ENCODE data around the gene GJB6. TPM values are rescaled to one million over a fixed set of nuclear protein-coding genes. Genes with fewer than 3 reads are reported as not detected.
A peak's percentile ranks its signal among the peaks of the same experiment; 100 is the strongest.

GJB6 gene
- total RNA-seq, 2 experiments from 2014 or later: 1.9 to 2.4 TPM

DNA sequence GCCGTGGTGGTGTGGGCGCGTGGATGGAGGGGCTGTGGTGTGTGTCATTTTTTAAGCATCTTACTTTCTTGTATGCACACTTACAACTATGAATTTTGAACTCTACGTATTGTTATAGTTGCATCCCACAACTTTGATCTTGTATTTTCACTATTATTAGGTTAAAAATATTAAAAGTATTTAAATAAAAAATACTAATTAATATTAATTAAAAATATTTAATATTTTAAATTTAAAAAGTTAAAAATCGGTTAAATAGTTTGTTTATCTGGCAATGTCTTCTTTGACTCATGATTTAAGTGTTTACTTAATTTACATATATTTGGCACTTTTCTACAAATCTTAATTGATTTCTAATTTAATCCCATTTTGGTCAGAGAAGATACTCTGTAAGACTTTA lies 17.8 kb upstream of the GJB6 start:
- H3K36me3 Mint-ChIP-seq: no peaks in the 10 kb centered on the region
- CTCF ChIA-PET: interaction anchor here (0.6 kb wide), 1 partner anchor 242 kb away, joined by 3 read pairs; no protein-coding TSS in a partner anchor
- H3K9me3 Mint-ChIP-seq: no peaks in the 10 kb centered on the region
- no peak overlapping the region for H3K27ac Mint-ChIP-seq
- H3K27me3 Mint-ChIP-seq: no peaks in the 10 kb centered on the region
- no peaks in the 10 kb centered on the region for H3K4me1 Mint-ChIP-seq (ENCODE audit: low read depth)
- POLR2A ChIA-PET: no interaction called here
- DNase-seq: no peak
- intact Hi-C loops (cut with micrococcal nuclease): no loop called here
- H3K4me3 Mint-ChIP-seq: no peak overlapping the region

DNA sequence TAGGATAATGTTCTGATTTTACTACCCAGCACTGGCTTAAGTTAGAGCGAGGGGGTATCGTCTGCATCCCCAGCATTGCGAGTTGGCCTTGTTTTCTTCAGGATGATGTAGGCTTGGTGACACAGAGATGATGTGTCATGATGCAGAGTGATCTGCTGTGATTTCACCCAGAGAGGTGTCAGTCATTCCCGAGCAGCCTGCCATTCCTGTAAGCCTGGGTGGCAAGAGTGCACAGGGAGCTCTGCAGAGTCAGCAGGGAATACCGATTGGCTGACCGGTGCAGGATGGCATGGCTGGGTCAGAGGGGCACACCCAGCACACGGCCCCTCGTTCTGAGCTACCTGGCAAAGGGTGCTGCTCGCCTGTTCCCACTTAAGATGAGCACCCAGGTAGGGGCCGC lies 15.8 kb upstream of the GJB6 start:
- Mint-ChIP-seq H3K27ac (no peak overlapping the region), H3K4me1 (ENCODE audit: low read depth) (no peaks in the 10 kb centered on the region), H3K27me3 (no peaks in the 10 kb centered on the region), H3K4me3 (no peak overlapping the region), H3K36me3 (no peaks in the 10 kb centered on the region), H3K9me3 (no peaks in the 10 kb centered on the region)
- no peak for DNase-seq
- ChIA-PET POLR2A (no interaction called here), CTCF (no interaction called here)
- intact Hi-C loops (cut with micrococcal nuclease): no loop called here

DNA sequence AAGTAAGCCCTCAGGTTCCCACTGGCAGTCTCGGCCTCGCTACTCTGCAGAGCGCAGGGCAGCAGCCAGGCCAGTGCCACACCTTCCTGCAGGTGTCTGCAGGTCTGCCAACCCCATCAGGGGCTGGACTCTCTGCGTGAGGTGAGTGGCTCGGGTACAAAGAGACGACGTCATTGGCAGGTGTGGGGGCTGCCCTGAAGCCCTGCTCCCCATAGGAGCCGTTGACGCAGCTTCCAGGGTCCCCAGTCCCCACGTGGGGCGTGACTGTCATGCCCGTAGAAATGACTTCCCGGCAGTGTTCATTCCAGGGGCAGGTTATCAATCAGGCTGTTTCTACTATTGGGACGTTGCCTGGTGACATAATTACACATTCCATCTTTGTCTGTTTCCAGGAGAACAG lies 15.3 kb upstream of the GJB6 start:
- Mint-ChIP-seq H3K4me1 (ENCODE audit: low read depth) (no peaks in the 10 kb centered on the region), H3K9me3 (no peaks in the 10 kb centered on the region), H3K36me3 (no peaks in the 10 kb centered on the region), H3K27ac (no peak overlapping the region), H3K27me3 (no peaks in the 10 kb centered on the region), H3K4me3 (no peak overlapping the region)
- intact Hi-C loops (cut with micrococcal nuclease): no loop called here
- ChIA-PET POLR2A (no interaction called here), CTCF (no interaction called here)
- DNase-seq: no peak

DNA sequence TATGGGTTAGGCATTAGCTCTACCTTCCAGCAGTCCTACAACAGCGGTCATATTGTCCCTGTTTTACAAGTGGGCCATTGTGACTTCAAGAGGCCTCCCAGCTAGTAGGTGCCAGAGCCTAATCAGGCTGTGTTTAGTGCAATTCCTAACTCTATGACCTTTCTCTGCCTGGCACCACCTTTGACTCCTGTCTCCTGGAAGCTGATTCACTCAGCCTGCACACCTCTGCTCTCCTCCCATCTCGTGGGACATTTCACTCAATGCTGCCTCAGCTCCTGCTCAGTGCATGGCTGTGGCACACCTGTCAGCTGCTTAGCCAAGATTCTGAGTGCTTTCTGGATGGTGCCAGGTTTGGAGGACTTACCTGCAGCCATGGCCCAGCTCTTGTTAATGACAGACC lies 9.5 kb upstream of the GJB6 start:
- DNase-seq: no peak
- no peaks in the 10 kb centered on the region for H3K4me1 Mint-ChIP-seq (ENCODE audit: low read depth)
- intact Hi-C loops (cut with micrococcal nuclease): no loop called here
- ChIA-PET CTCF (no interaction called here), POLR2A (no interaction called here)
- peaks cover 22% of the 10 kb centered on the region for H3K27me3 Mint-ChIP-seq
- H3K9me3 Mint-ChIP-seq: no peaks in the 10 kb centered on the region
- no peak overlapping the region for H3K27ac Mint-ChIP-seq
- H3K4me3 Mint-ChIP-seq: no peak overlapping the region
- H3K36me3 Mint-ChIP-seq: no peaks in the 10 kb centered on the region

DNA sequence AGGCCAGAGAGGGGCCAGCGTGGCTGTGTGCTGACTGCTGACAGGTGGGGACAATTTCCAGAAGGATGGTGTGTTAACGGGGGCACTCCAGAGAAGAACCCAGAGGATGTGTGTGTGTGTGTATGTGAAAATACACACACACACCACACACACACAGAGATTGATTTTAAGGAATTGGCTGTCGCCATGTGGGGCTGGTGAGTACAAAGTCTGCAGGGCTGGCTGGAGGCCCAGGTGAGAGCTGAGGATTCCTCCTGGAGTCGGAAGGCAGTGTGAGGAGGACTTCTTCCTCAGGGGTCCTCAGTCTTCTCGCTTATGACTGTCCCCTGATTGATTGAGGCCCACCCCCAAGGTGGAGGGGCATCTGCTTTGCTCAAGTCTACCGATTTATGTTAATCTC lies 7.6 kb upstream of the GJB6 start:
- no peak overlapping the region for H3K4me3 Mint-ChIP-seq
- intact Hi-C loops (cut with micrococcal nuclease): no loop called here
- H3K36me3 Mint-ChIP-seq: no peaks in the 10 kb centered on the region
- H3K27me3 Mint-ChIP-seq: peaks cover 23% of the 10 kb centered on the region
- DNase-seq: no peak
- ChIA-PET POLR2A (no interaction called here), CTCF (no interaction called here)
- H3K4me1 Mint-ChIP-seq (ENCODE audit: low read depth): no peaks in the 10 kb centered on the region
- no peak overlapping the region for H3K27ac Mint-ChIP-seq
- H3K9me3 Mint-ChIP-seq: no peaks in the 10 kb centered on the region

DNA sequence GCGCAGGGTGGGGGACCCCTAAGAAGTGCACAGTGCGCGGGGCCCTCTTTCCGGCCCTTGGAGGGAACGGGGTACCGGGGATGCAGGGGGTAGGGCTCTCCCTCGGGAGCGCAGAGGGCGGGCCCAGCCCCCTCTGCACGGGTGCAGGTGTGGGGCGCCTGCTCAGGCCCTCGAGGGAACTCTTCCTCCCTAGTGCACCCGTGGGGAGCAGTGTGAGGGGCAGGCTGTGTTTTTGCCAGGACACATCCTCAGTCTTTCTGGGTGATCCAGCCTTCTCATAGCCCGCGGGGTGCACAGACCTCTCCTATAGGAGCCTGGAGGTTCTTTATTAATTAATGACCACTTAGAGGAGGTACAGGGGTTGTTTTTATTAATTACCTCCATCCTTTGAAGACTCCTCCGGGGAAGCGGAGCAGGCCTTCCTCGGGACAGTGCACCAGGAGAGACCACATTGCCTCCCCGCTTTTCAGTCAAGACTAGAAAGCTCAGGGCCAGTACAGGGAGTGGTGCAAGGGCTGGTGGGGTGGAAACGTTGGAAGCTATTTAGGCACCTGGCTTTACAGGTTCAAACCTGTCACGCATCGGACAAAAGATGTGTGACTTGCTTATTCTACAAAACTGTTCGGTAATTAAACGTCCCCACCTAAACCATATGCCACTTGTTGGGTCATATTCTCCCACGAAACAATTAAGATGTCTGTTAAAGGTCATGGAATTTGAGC lies 598 bp upstream of the GJB6 start:
- H3K4me1 Mint-ChIP-seq (ENCODE audit: low read depth): peaks cover 8% of the 10 kb centered on the region
- H3K4me3 Mint-ChIP-seq: no peak overlapping the region
- CTCF ChIA-PET: no interaction called here
- no peak for DNase-seq
- no peaks in the 10 kb centered on the region for H3K9me3 Mint-ChIP-seq
- intact Hi-C loops (cut with micrococcal nuclease): no loop called here
- POLR2A ChIA-PET: no interaction called here
- H3K27me3 Mint-ChIP-seq: peaks cover 41% of the 10 kb centered on the region
- H3K27ac Mint-ChIP-seq: no peak overlapping the region
- no peaks in the 10 kb centered on the region for H3K36me3 Mint-ChIP-seq

DNA sequence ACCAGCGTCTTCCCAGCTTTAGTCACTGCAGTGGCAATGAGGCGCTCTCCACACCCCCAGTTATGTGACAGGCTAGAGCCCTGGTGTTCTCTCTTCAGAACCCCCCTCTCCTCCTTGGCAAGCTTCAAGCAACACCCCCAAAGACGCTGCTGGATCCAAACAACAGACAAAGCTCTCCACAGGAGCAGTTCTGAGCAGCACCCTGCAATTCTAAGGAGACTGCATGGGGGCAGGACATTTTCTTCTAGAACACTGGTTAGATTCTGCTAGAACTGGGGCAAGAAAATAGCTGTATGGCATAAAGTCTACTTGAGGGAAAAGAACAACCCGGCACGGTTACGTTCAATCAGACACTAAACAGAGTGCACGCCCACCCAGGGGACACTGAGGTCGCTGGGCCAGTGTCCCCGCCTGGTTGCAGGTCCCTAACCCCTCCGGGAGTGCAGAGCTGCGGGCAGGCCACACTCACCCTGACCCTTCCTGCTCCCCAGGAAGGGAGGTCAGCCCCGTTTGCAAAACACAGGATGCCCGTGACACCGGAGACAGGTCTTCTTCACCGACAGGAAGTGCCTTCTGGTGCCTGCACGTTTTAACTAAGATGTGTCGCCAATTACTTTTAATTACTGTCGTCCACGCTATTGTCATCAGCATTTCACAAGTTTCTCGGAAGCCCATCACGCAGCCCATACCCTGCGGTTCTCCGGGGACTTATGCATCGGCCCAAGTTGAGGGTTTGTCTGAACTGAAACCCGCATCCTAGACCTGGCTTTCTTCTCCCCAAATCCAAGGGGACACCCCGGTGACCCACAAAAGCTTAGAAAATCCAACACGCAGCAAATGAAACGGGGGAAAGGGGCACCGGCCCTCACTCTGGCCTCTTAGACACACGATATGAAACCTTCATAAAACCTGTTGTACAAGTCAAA lies 943 bp downstream of the GJB6 start:
- CTCF ChIA-PET: interaction anchor here (2.4 kb wide), 1 partner anchor 33 kb away, joined by 10 read pairs; no protein-coding TSS in a partner anchor
- peaks cover 36% of the 10 kb centered on the region for H3K27me3 Mint-ChIP-seq
- intact Hi-C loops (cut with micrococcal nuclease): no loop called here

DNA sequence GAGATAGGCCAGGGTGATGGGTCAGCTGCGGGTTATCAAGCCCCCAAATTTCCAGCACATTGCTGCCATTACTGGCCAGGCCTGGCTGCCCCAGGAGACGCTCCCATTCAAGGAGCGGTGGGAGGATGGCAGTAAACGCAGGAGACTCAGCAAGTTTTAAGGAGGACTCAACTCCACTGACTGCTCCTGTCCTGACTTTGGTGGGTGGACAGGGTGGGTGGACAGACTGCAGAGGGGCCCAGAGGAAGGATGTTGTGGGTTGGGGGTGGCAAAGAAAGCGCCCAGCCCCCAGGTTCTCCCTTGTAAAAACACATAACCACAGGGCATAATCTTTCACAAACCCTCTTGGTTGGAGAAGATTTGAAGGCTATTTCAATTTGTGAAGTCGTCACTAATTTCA lies 4.4 kb downstream of the GJB6 start:
- Mint-ChIP-seq H3K27me3 (peaks cover 24% of the 10 kb centered on the region), H3K4me3 (no peak overlapping the region), H3K4me1 (ENCODE audit: low read depth) (peaks cover 9% of the 10 kb centered on the region), H3K36me3 (no peaks in the 10 kb centered on the region), H3K27ac (no peak overlapping the region), H3K9me3 (no peaks in the 10 kb centered on the region)
- DNase-seq: no peak
- intact Hi-C loops (cut with micrococcal nuclease): no loop called here
- CTCF ChIA-PET: interaction anchor here (1.2 kb wide), 1 partner anchor 9 kb away, joined by 3 read pairs; no protein-coding TSS in a partner anchor
- POLR2A ChIA-PET: no interaction called here

More for the DNA sequence above, 943 bp downstream of the GJB6 start:
- H3K9me3 Mint-ChIP-seq: no peaks in the 10 kb centered on the region
- H3K4me1 Mint-ChIP-seq (ENCODE audit: low read depth): peaks cover 8% of the 10 kb centered on the region
- no peaks in the 10 kb centered on the region for H3K36me3 Mint-ChIP-seq
- POLR2A ChIA-PET: no interaction called here
- DNase-seq: peak; percentile 33
- peak overlapping the region; percentile 73 for H3K4me3 Mint-ChIP-seq
- no peak overlapping the region for H3K27ac Mint-ChIP-seq

DNA sequence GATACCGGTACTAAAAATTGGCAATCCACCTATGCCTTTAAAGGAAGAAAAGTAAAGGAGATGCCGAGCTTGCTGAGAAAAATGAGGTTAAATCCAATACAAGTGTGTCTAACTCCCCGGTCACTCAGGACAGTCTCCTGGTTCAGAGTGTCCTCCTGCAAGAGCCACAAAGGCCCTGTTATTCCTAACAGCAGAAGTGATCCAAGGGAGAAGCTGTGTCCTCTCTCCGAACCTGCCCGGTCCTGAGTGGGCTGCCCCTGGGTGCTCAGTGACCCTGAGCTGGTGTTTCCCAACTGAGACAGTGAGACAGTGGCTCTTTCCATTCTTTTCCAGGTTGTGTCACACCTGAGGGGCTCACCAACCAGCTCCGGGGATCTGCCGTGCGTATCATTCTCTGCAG lies 4.8 kb downstream of the GJB6 start:
- no peak for DNase-seq
- H3K4me3 Mint-ChIP-seq: no peak overlapping the region
- POLR2A ChIA-PET: no interaction called here
- H3K27ac Mint-ChIP-seq: no peak overlapping the region
- H3K9me3 Mint-ChIP-seq: no peaks in the 10 kb centered on the region
- H3K36me3 Mint-ChIP-seq: no peaks in the 10 kb centered on the region
- peaks cover 23% of the 10 kb centered on the region for H3K27me3 Mint-ChIP-seq
- intact Hi-C loops (cut with micrococcal nuclease): no loop called here
- CTCF ChIA-PET: interaction anchor here (1.2 kb wide), 1 partner anchor 9 kb away, joined by 3 read pairs; no protein-coding TSS in a partner anchor
- peaks cover 11% of the 10 kb centered on the region for H3K4me1 Mint-ChIP-seq (ENCODE audit: low read depth)

DNA sequence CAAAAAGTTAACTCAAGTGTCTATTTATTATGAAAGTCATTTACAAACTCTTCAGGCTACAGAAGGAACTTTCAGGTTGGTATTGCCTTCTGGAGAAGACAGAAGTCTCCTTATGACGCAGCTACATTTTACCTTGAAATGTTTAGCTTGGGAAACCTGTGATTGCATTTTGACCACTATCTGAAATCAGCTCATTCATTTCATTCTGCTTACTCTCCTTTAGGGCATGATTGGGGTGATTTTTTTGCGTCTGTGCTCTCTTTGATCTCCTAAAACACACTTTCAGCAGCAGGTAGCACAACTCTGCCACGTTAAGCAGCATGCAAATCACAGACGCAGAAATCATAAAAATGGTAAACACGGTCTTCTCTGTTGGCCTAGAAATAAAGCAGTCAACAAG lies 9.6 kb downstream of the GJB6 start:
- H3K27me3 Mint-ChIP-seq: peaks cover 6% of the 10 kb centered on the region
- H3K4me3 Mint-ChIP-seq: no peak overlapping the region
- intact Hi-C loops (cut with micrococcal nuclease): no loop called here
- no peak for DNase-seq
- POLR2A ChIA-PET: no interaction called here
- no peaks in the 10 kb centered on the region for H3K9me3 Mint-ChIP-seq
- H3K27ac Mint-ChIP-seq: no peak overlapping the region
- H3K36me3 Mint-ChIP-seq: no peaks in the 10 kb centered on the region
- H3K4me1 Mint-ChIP-seq (ENCODE audit: low read depth): peaks cover 19% of the 10 kb centered on the region
- CTCF ChIA-PET: no interaction called here

DNA sequence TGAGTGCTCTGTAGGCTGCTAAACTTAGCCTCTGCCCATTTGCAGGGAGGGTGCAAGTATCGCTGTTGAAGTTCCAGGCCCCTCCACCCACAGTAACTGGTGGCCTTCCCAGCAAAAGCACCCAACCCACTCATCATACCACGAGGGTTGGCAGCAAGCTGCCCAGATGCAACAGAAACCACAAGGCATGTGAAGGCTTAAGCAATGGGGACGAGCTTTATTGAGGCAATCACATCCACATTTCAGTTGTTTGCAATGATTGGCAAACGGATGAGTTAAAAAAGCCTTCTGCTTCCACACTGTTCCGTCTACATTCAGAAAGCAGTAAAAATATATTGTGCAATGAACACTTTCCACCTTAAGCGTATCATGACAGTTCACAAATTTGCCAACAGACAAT lies 10.3 kb downstream of the GJB6 start:
- no peaks in the 10 kb centered on the region for H3K9me3 Mint-ChIP-seq
- CTCF ChIA-PET: no interaction called here
- intact Hi-C loops (cut with micrococcal nuclease): no loop called here
- POLR2A ChIA-PET: no interaction called here
- H3K27ac Mint-ChIP-seq: no peak overlapping the region
- H3K36me3 Mint-ChIP-seq: no peaks in the 10 kb centered on the region
- peaks cover 6% of the 10 kb centered on the region for H3K27me3 Mint-ChIP-seq
- no peak for DNase-seq
- H3K4me3 Mint-ChIP-seq: no peak overlapping the region
- H3K4me1 Mint-ChIP-seq (ENCODE audit: low read depth): peaks cover 19% of the 10 kb centered on the region

DNA sequence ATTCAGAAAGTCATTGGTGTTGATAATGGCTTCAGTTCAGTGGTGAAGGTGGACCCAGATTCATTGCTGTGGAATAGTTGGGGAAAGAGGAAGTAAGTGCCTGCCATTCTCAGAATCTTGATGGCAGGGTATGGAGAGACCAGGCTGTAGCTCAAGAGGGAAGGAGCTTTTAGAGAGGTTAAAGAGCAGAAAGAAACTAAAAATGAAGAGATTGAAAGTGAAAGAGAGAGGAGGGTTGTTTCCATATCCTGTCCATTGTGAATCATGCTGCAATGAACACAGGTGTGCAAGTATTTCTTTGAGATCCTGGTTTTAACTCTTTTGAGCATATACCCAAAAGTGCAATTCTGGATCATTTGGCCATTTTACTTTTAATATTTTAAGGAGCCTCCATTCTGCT lies 12.5 kb downstream of the GJB6 start:
- DNase-seq: no peak
- Mint-ChIP-seq H3K4me1 (ENCODE audit: low read depth) (peaks cover 19% of the 10 kb centered on the region), H3K4me3 (peak overlapping the region; percentile 24), H3K9me3 (no peaks in the 10 kb centered on the region), H3K27ac (peak overlapping the region; percentile 49), H3K36me3 (no peaks in the 10 kb centered on the region), H3K27me3 (peaks cover 4% of the 10 kb centered on the region)
- intact Hi-C loops (cut with micrococcal nuclease): loop anchor here (2.0 kb wide), 2 partner anchors 23 to 199 kb away; no protein-coding TSS in a partner anchor
- CTCF ChIA-PET: interaction anchor here (1.0 kb wide), 1 partner anchor 22 kb away, joined by 4 read pairs; no protein-coding TSS in a partner anchor
- POLR2A ChIA-PET: no interaction called here

Data from activated CD4-positive, alpha-beta memory T cell treated with anti-CD3 and anti-CD28 coated beads for 36 hours (primary cell).